SK-N-SH (cell line): ENCODE results near the gene MTFP1. TPM values are rescaled to one million over a fixed set of nuclear protein-coding genes. Genes with fewer than 3 reads are reported as not detected.

ENCODE experiments used
- CTCF ChIA-PET: fragments of 300-600, 350-600 bp; formaldehyde crosslinking; extraction: SDS; loops from one replicate; lab custom pipeline; 2021; lab: Yijun Ruan, JAX
- POLR2A ChIA-PET: fragments of 350-600 bp; sonication (Branson Sonifier 250); formaldehyde crosslinking; extraction: SDS; loops from one replicate; lab custom pipeline; 2020; ENCODE audit warnings: antibody characterized with exemption, inconsistent platforms; lab: Yijun Ruan, JAX
- DNase-seq: peaks from one replicate; pipeline ENCODE4 v3.0.0; 2012
- H2AFZ ChIP-seq: fragments of 200-600 bp; sonication (generic); 2 replicates; pipeline ENCODE4 v1.8.1; 2016; ENCODE audit warnings: antibody characterized with exemption, mild to moderate bottlenecking, low read depth
- H3F3A ChIP-seq: fragments of 200-600 bp; sonication (generic); replicated peaks from 2 replicates; pipeline ENCODE3; 2016; ENCODE audit warnings: antibody characterized with exemption, mild to moderate bottlenecking; ENCODE audit not compliant: insufficient read depth
- H3K27ac ChIP-seq, 2 experiments: fragments of 200-500 bp in 1 of 2; fragments of 200-600 bp in 1 of 2; sonication (Bioruptor generic) in 1 of 2; sonication (generic), shearing (Covaris generic) in 1 of 2; 2 replicates each; pipeline versions ENCODE4 v1.5.1 to v1.6.1; 2014 to 2016; ENCODE audit warnings: low read depth in 2 of 2, inconsistent platforms in 1 of 2, low read length in 1 of 2, mild to moderate bottlenecking in 1 of 2, mixed read lengths in 1 of 2
- H3K27me3 ChIP-seq: fragments of 200-600 bp; sonication (generic), shearing (Covaris generic); 2 replicates; pipeline ENCODE4 v1.6.1; 2016; ENCODE audit warnings: mixed run types; ENCODE audit not compliant: insufficient read depth
- H3K36me3 ChIP-seq, 2 experiments: fragments of 200-500 bp in 1 of 2; fragments of 200-600 bp in 1 of 2; sonication (Bioruptor generic) in 1 of 2; sonication (generic) in 1 of 2; replicated peaks in 1 of 2; 2 replicates each; pipeline versions ENCODE3 to v1.5.1; 2014 to 2016; ENCODE audit warnings: low read length in 1 of 2, mild to moderate bottlenecking in 1 of 2; ENCODE audit not compliant: insufficient read depth in 2 of 2, control insufficient read depth in 1 of 2
- H3K4me1 ChIP-seq, 2 experiments: fragments of 200-500 bp in 1 of 2; fragments of 200-600 bp in 1 of 2; sonication (Bioruptor generic) in 1 of 2; sonication (generic), shearing (Covaris generic) in 1 of 2; 2 replicates each; pipeline versions ENCODE4 v1.5.1 to v1.6.1; 2014 to 2016; ENCODE audit warnings: low read depth in 1 of 2, low read length in 1 of 2, mixed run types in 1 of 2; ENCODE audit not compliant: insufficient read depth in 2 of 2, control insufficient read depth in 1 of 2
- H3K4me2 ChIP-seq: fragments of 200-600 bp; sonication (generic), shearing (Covaris generic); 2 replicates; pipeline ENCODE4 v1.6.1; 2017; ENCODE audit warnings: mixed run types
- H3K4me3 ChIP-seq, 2 experiments: fragments of 200-500 bp in 1 of 2; fragments of 200-600 bp in 1 of 2; sonication (Bioruptor generic) in 1 of 2; sonication (generic), shearing (Covaris generic) in 1 of 2; 2 replicates each; pipeline versions ENCODE4 v1.5.1 to v1.8.1; 2014 to 2016; ENCODE audit warnings: low read depth in 2 of 2, inconsistent platforms in 1 of 2, low read length in 1 of 2, mild to moderate bottlenecking in 1 of 2, mixed read lengths in 1 of 2, moderate library complexity in 1 of 2
- H3K79me2 ChIP-seq: fragments of 200-600 bp; sonication (generic); 2 replicates; pipeline ENCODE4 v1.8.1; 2017; ENCODE audit warnings: mild to moderate bottlenecking; ENCODE audit not compliant: insufficient read depth
- H3K9ac ChIP-seq: fragments of 200-600 bp; sonication (generic); 2 replicates; pipeline ENCODE4 v1.6.1; 2017; ENCODE audit warnings: mixed run types
- H3K9me2 ChIP-seq: fragments of 200-600 bp; sonication (generic); 2 replicates; pipeline ENCODE4 v1.6.1; 2017; ENCODE audit warnings: mixed run types
- H3K9me3 ChIP-seq: fragments of 200-600 bp; sonication (generic); 2 replicates; pipeline ENCODE4 v1.6.1; 2017; ENCODE audit warnings: mixed run types, mild to moderate bottlenecking, moderate library complexity
- H4K20me1 ChIP-seq: fragments of 200-600 bp; sonication (generic); 2 replicates; pipeline ENCODE4 v1.6.1; 2017; ENCODE audit warnings: mild to moderate bottlenecking, mixed run types; ENCODE audit not compliant: insufficient read depth
- ELF1 ChIP-seq: IDR thresholded peaks from 2 replicates; pipeline ENCODE4 v1.4.0; 2012
- EP300 ChIP-seq, 2 experiments: IDR thresholded peaks; 2 replicates each; pipeline versions ENCODE4 v1.4.0 to v1.6.1; 2012; ENCODE audit warnings: borderline replicate concordance in 1 of 2, low read depth in 1 of 2, low read length in 1 of 2
- FOSL2 ChIP-seq: IDR thresholded peaks from 2 replicates; pipeline ENCODE4 v1.4.0; 2012; ENCODE audit warnings: low read depth, mild to moderate bottlenecking, moderate library complexity, borderline replicate concordance
- GATA2 ChIP-seq: sonication (generic); formaldehyde crosslinking; IDR thresholded peaks from 2 replicates; pipeline ENCODE4 v1.5.0; 2020; ENCODE audit warnings: mild to moderate bottlenecking, missing genetic modification reagents
- MEF2A ChIP-seq: IDR thresholded peaks from 2 replicates; pipeline ENCODE4 v1.4.0; 2012; ENCODE audit warnings: low read depth, borderline replicate concordance
- NRF1 ChIP-seq: IDR thresholded peaks from 2 replicates; pipeline ENCODE4 v1.6.1; 2012; ENCODE audit warnings: low read depth, mild to moderate bottlenecking, low read length
- PBX3 ChIP-seq: IDR thresholded peaks from 2 replicates; pipeline ENCODE4; 2012
- RAD21 ChIP-seq: IDR thresholded peaks from 2 replicates; pipeline ENCODE4 v1.6.1; 2012; ENCODE audit warnings: mild to moderate bottlenecking, low read length
- RFX5 ChIP-seq: IDR thresholded peaks from 2 replicates; pipeline ENCODE4 v1.6.1; 2012; ENCODE audit warnings: mild to moderate bottlenecking, improper control_type of control experiment, low read length
- RXRA ChIP-seq: IDR thresholded peaks from 2 replicates; pipeline ENCODE4 v1.4.0; 2012; ENCODE audit warnings: low read depth, mild to moderate bottlenecking, borderline replicate concordance
- TAF1 ChIP-seq: IDR thresholded peaks from 2 replicates; pipeline ENCODE4 v1.6.1; 2012; ENCODE audit warnings: low read depth, mild to moderate bottlenecking, low read length, moderate library complexity, borderline replicate concordance
- WGBS: methylation state at CpG from one replicate; pipeline ENCODE4 v1.1.6; 2017; ENCODE audit warnings: low lambda C conversion rate; 5-methylcytosine and 5-hydroxymethylcytosine counted together
- polyA plus RNA-seq, 3 experiments: library from polyadenylated mRNA; depleted of rRNA; stranded (reverse); fragments of >200 nt; gene quantifications; 2 replicates each; pipeline ENCODE4 v1.2.3, GENCODE V29; 2012
- TF ChIP-seq, protein P1 (sequence below): fragments of 150-350 bp; IDR thresholded peaks from 2 replicates; pipeline ENCODE4 v1.6.1; 2016; ENCODE audit warnings: mild to moderate bottlenecking, low read depth, low read length
- TF ChIP-seq, protein P2 (sequence below): fragments of 200-600 bp; sonication (generic); IDR thresholded peaks from 2 replicates; pipeline ENCODE4 v1.6.1; 2017; ENCODE audit warnings: antibody characterized with exemption, mild to moderate bottlenecking, moderate library complexity

The MTFP1 gene
- polyA plus RNA-seq, 1 of the 3 experiments (the other 2 are of a cell fraction) = 18.9 TPM

DNA sequence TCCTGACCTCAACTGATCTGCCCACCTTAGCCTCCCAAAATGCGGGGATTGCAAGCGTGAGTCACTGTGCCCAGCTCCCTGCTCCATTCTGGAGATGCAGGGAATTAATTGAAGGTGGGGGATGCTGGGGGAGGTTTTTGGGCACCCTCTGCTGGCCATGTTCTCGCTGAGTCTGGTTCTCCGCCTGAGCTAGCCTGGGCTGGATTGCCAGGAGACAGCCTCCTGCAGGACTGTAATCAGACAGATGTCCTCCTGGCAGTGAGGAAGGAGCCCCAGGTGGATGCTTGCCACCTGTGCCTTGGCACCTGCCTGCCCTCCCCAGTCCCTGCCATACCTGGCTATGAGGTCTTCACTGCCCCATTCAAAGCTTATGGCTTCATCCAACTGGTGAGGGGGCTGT lies 5.4 kb downstream of the MTFP1 start:
- no peak for TF ChIP-seq RAD21
- TF ChIP-seq PBX3 = no peak
- TF ChIP-seq MEF2A = no peak
- no peak for TF ChIP-seq RFX5
- Histone ChIP-seq H2AFZ (no peak overlapping the region), H3K9me2 (no peaks in the 10 kb centered on the region), H3K4me1 (peaks cover 0 to 8% of the 10 kb centered on the region in 2 experiments; a peak in 2 of 4 replicates), H4K20me1 (no peaks in the 10 kb centered on the region), H3K4me3 (no peak overlapping the region), H3K4me2 (no peak overlapping the region), H3K27me3 (no peaks in the 10 kb centered on the region), H3K9ac (no peak overlapping the region), H3F3A (peaks cover 4% of the 10 kb centered on the region), H3K9me3 (no peaks in the 10 kb centered on the region), H3K27ac (no peak overlapping the region), H3K79me2 (no peaks in the 10 kb centered on the region), H3K36me3 (no peaks in the 10 kb centered on the region)
- CTCF ChIA-PET = interaction anchor here (2.0 kb wide), 2 partner anchors 13 to 40 kb away, joined by 6 to 7 read pairs; no protein-coding TSS in a partner anchor
- WGBS = no CpG with 5 or more reads among the region's 4 CpGs
- DNase-seq = no peak
- POLR2A ChIA-PET = no interaction called here

GRCh38 chr22:30432096-30432495 lies 6.5 kb downstream of the MTFP1 start:
- no peak overlapping the region for H3K27ac ChIP-seq
- no peak for DNase-seq
- 78% methylated on average over 1 of the region's 4 CpGs for WGBS
- POLR2A ChIA-PET = interaction anchor here (1.3 kb wide), 1 partner anchor 13 kb away, joined by 3 read pairs; no protein-coding TSS in a partner anchor
- no peak overlapping the region for H3K4me3 ChIP-seq
- CTCF ChIA-PET = interaction anchor here (0.9 to 2.9 kb wide), 3 partner anchors 9 to 15 kb away, joined by 3 to 14 read pairs (median 4); no protein-coding TSS in a partner anchor
- TF ChIP-seq TAF1 = no peak
- no peak for TF ChIP-seq NRF1
- no peak for TF ChIP-seq ELF1
- no peak for TF ChIP-seq EP300 (IDR thresholded peaks at IDR 0.05; ENCODE audit: borderline replicate concordance in 1 of 2, low read depth in 1 of 2, low read length in 1 of 2)
- TF ChIP-seq, protein P1, sequence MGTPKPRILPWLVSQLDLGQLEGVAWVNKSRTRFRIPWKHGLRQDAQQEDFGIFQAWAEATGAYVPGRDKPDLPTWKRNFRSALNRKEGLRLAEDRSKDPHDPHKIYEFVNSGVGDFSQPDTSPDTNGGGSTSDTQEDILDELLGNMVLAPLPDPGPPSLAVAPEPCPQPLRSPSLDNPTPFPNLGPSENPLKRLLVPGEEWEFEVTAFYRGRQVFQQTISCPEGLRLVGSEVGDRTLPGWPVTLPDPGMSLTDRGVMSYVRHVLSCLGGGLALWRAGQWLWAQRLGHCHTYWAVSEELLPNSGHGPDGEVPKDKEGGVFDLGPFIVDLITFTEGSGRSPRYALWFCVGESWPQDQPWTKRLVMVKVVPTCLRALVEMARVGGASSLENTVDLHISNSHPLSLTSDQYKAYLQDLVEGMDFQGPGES = no peak
- TF ChIP-seq RXRA = no peak
- no peaks in the 10 kb centered on the region for H3K79me2 ChIP-seq
- H2AFZ ChIP-seq = no peak overlapping the region
- H3K4me2 ChIP-seq = no peak overlapping the region
- no peaks in the 10 kb centered on the region for H3K36me3 ChIP-seq
- H3K4me1 ChIP-seq = no peaks in the 10 kb centered on the region; a peak in 2 of 4 replicates
- no peaks in the 10 kb centered on the region for H3K9me3 ChIP-seq
- H3K9me2 ChIP-seq = no peaks in the 10 kb centered on the region
- no peaks in the 10 kb centered on the region for H3F3A ChIP-seq
- no peaks in the 10 kb centered on the region for H4K20me1 ChIP-seq
- no peaks in the 10 kb centered on the region for H3K27me3 ChIP-seq
- no peak overlapping the region for H3K9ac ChIP-seq

DNA sequence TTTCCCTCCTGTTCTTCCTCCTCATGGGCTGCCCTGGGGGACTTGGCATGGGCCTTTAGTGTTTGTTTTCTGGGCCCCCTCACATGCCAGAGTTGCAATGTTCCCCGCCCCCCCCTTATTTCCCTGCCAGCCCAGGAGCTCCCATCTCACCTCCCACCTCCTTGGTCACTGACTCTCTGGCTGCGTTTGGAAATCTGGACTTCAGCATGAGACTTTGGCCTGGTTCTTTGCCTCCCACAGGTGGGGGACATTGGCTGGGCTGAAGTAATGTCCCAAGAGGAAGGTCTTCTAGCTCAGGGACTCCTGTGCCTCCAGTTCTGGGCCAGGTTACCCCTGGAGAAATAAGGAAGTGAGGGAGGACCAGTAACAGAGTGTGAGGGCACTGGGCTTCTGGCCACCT lies 7.0 kb downstream of the MTFP1 start:
- Histone ChIP-seq H3K9me3 (no peaks in the 10 kb centered on the region), H3K4me2 (no peak overlapping the region), H3K4me1 (no peaks in the 10 kb centered on the region; a peak in 2 of 4 replicates), H3K4me3 (no peak overlapping the region), H3K79me2 (no peaks in the 10 kb centered on the region), H3K27ac (no peak overlapping the region), H4K20me1 (no peaks in the 10 kb centered on the region), H2AFZ (no peak overlapping the region), H3K27me3 (no peaks in the 10 kb centered on the region), H3F3A (no peaks in the 10 kb centered on the region), H3K9me2 (no peaks in the 10 kb centered on the region), H3K36me3 (no peaks in the 10 kb centered on the region), H3K9ac (no peak overlapping the region)
- WGBS = 21% methylated on average over 2 of the region's 2 CpGs
- DNase-seq = no peak
- ChIA-PET POLR2A (interaction anchor here (1.3 to 1.6 kb wide), 2 partner anchors 9 to 12 kb away, joined by 3 to 6 read pairs; no protein-coding TSS in a partner anchor), CTCF (interaction anchor here (0.9 to 2.9 kb wide), 6 partner anchors 9 to 145 kb away, joined by 3 to 14 read pairs (median 4); no protein-coding TSS in a partner anchor)
- TF ChIP-seq RAD21 (no peak), ELF1 (no peak), PBX3 (no peak), FOSL2 (no peak), RXRA (no peak), GATA2 (CRISPR knock-in tag) (no peak)
- TF ChIP-seq, protein P2, sequence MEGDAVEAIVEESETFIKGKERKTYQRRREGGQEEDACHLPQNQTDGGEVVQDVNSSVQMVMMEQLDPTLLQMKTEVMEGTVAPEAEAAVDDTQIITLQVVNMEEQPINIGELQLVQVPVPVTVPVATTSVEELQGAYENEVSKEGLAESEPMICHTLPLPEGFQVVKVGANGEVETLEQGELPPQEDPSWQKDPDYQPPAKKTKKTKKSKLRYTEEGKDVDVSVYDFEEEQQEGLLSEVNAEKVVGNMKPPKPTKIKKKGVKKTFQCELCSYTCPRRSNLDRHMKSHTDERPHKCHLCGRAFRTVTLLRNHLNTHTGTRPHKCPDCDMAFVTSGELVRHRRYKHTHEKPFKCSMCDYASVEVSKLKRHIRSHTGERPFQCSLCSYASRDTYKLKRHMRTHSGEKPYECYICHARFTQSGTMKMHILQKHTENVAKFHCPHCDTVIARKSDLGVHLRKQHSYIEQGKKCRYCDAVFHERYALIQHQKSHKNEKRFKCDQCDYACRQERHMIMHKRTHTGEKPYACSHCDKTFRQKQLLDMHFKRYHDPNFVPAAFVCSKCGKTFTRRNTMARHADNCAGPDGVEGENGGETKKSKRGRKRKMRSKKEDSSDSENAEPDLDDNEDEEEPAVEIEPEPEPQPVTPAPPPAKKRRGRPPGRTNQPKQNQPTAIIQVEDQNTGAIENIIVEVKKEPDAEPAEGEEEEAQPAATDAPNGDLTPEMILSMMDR = no peak
